Brain pericyte (primary cell): ENCODE measurements around the gene FAM184A.

Experiments used
- DNase-seq: peaks from one replicate; pipeline ENCODE4 v3.0.0-alpha.2; 2012; ENCODE audit warnings: low read depth, low spot score

The FAM184A gene

DNA sequence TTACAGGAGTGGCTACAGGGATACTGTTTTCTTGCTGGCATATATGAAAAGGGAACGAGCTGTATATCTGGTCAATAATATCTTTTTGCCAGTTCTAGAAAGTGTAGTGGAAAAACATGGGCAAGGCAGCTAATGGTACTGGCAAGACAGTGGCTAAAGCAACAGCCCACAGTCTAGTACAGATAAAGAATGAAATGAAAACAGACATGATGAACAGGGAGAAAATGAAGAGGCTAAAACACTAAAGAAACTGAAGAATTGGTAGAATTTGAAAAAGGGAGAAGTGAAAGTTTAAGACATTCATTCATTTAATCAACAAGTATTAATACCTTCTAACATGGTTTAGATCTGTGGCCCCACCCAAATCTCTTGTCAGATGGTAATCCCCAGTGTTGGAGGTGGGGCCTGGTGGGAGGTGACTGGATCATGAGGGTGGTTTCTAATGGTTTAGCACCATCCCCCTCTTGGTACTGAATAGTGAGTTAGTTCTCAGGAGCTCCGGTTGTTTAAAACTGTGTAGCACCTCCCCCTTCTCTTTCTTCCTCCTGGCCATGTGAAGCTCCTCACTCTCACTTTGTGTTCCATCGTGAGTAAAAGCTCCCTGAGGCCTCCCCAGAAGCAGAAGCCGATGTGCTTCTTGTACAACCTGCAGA is 18.1 kb downstream of the FAM184A start:
- DNase-seq, result no peak

DNA sequence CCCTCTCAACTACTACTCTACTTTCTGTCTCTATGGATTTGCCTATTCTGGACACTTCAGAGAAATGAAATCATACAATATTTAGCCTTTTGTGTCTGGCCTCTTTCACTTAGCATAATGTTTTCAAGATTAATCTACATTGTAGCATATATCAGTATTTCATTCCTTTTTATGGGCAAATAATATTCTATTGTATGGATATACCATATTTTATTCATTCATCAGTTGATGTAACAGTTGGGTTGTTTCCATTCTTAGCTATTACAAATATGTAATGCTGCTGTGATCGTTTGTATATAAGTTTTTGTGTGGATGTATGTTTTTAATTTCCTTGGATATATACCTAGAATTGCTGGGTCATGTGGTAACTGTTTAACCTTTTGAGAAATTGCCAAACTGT is 23.4 kb downstream of the FAM184A start:
- no peak for DNase-seq

DNA sequence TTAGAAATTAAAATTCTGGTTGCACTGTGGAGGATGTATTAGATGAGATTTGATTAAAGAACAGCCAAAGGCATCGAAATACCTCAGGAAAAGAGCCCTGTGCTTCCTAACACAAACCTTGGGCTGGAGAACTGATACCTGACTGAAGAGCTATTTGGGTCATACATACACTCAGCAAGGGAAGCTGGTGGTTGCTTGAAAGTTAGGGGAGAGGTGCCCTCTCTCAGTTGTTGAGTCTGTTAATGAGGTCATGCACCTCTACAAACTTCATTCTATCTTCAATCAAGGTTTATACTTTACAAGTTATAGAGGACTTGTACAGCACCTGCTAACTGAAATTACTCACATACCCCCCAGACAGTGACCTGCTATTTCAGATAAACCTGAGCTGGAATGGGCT is 25.5 kb downstream of the FAM184A start:
- DNase-seq, result no peak

DNA sequence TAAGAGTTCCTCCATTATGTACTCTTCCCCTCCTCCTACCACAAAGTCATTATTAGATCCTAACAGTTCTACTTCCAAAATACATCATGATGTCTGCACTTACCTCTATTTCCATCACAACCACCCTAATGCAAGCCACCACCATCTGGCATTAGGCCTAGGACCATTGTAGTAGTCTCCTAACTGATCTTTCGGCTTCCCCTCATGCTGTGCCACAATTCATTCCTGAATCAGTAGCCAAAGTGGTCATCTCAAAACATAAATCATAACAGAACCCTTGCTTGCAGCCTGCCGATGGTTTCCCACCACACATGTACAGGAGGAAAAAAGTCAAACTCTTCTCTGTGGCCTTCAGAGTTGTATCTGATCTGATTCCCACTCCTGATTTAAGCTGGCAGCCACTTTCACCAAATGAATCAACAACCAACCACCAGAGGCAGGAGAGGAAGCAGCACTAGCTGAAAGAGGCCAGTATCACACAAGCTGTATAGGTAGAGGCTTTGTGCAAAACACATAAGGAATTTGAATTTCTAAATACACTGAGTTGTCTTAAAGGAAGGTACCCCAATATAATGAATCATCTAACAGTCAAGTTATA is 26.1 kb downstream of the FAM184A start:
- DNase-seq, result no peak

DNA sequence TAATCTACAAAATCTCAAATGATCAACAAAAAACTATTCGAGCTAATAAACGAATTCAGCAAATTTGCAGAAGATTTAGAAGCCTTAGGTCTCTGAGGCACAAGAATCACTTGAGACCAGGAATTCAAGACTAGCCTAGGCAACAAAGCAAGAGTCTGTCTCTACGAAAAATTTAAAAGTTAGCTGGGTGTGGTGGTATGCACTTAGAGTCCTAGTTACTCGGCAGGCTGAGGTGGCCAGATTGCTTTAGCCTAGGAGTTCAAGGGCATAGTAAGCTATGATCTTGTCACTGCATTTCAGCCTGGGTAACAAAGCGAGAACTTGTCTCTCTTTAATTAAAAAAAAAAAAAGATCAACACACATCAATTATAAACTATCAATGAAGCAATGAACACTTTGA is 34.2 kb downstream of the FAM184A start:
- no peak for DNase-seq

DNA sequence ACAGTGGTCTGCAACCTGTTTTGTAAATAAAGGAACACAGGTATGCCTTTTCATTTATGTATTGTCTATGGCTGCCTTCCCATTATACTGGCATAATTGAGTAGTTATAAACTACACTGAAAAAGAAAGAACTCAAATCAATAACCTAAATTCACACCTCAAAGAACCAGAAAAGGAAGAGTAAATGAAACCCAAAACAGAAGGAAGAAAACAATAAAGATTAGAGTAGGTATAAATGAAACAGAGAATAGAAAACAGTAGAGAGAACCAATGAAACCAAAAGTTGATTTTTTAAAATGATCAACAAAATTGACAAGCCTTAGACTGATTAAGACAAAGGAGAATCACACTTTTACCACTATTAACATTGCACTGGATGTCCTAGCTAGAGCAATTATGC is 34.7 kb downstream of the FAM184A start:
- no peak for DNase-seq

DNA sequence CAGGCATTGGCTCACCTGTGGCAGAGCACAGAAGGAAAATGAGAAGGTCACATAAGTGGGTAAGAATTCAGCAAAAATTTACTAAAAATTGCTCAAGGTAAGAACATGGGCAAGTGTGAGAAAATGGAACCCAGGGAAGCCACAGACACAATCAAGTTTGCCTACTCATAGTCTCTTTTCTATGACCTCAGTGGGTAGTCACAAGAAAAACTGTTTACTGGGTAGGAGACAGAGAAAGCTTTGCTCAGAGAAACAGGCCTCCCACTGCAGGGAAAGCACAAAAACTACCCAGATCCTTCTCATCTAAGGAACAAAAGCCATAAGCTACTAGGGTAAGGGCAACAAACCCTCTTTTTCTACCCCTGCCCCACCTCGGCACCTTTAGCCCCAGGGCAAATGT is 35.2 kb downstream of the FAM184A start:
- no peak for DNase-seq

DNA sequence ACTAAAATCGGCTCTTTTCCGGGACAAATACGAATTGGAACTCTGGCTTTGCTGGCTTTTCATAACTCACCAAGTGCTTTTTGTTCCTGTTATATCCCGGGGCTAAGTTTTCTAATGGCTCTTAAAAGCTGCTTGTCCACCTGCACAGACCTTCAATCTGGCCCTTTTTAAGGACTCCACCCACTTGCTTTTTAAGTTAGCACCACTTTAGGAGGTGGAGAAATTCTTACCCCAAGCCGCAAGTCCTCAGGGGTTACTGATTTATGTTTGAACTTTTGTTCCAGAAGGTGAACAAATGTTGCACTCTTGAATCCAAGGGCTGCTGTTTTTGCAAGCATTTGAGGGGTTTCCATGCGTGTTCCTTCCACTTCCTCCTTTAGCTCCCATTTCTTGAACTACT is 37.8 kb downstream of the FAM184A start:
- no peak for DNase-seq

DNA sequence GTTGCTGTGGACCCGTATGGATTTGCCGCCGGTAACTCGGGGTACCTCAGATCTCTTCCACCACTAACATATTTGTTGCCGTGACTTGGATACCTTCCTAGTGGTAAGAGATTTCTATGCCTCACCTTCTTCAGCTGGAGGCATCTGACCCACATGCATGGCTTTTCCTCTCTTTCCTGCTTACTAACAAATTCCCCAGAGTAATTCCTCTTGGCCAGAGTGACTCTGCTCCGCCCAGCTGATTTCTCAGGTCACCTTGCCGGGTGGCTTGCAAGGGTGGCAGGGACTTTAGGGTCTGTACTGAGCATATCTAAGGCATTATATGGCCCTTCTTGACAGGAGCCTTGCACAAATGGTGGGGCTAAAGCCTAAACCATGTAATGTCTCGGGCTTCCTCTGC is 38.2 kb downstream of the FAM184A start:
- no peak for DNase-seq

DNA sequence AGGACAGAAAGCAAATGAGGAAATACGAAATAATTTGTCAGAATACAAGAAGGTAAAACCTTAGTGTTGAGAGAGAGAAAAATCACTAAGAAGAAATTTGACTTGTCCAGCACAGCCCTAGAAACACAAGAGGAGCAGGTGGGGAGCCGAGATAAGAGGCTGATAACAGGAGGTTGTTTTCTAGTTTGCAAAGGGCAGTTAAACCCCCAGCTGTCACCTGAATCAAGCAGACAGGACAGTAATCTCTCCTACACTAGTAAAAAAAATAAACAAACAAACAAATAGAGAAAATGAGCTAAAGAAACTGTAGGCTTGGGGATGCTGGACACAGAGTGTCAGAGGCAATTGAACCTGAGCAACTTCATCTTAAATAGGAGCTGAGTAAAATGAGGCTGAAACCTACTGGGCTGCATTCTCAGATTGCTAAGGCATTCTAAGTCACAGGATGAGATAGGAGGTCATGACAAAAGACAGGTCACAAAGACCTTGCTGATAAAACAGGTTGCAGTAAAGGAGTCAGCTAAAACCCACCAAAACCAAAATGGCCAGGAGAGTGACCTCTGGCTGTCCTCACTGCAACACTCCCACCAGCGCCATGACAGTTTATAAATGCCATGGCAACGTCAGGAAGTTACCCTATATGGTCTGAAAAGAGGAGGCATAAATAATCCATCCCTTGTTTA is 40.4 kb downstream of the FAM184A start:
- no peak for DNase-seq

DNA sequence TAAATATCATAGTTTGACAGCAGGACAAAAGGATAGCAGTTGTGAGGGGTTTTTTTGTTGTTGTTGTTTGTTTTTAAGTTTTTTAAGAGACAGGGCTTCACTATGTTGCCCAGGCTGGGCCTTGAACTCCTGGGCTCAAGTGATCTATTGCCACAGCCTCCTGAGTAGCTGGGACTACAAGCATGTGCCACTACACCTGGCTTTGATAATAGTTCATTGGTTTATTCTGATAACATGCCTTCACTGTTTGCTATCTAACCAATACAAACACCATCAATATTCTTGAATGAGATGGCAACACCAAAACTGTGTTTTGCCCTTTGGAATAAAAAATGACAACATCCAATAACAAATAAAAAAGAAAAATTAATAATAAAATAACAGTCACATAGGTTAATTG is 41.2 kb downstream of the FAM184A start:
- no peak for DNase-seq

DNA sequence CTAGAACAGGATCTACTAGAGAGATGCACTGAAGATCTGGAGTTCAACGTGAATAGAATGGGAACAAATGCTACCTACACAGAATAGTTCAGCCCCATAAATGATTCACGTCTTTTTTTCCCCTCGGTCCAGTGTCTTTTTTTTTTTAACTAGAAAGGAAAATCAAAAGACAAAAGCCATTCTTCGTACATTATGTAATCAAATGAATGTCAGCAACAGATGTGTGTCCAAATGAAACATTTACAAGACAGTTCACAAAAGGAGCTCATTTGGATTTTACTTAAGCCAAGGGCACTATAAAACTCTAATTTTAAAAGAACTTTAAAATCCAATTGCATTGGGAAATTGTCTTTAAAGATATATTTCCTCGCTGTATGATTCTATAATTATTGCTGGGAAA is 42.4 kb downstream of the FAM184A start:
- DNase-seq, result no peak

DNA sequence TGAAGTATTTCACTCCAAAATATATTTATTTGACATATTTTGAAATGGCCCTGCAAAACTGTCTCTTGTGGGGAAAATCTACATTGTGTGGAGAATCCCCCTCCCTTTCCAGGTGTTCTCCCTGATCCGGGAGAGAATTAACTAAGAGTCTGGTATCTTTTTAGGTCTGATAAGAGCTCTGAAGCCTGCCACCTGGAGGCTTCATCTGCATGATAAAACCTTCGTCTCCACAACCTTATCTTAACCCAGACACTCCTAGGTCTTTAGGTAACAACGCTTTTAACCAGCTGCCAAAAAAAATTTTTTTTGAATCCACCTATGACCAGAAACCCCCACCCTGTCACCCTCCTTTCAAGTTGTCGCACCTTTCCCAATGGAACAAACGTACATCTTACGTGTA is 43.0 kb downstream of the FAM184A start:
- no peak for DNase-seq

DNA sequence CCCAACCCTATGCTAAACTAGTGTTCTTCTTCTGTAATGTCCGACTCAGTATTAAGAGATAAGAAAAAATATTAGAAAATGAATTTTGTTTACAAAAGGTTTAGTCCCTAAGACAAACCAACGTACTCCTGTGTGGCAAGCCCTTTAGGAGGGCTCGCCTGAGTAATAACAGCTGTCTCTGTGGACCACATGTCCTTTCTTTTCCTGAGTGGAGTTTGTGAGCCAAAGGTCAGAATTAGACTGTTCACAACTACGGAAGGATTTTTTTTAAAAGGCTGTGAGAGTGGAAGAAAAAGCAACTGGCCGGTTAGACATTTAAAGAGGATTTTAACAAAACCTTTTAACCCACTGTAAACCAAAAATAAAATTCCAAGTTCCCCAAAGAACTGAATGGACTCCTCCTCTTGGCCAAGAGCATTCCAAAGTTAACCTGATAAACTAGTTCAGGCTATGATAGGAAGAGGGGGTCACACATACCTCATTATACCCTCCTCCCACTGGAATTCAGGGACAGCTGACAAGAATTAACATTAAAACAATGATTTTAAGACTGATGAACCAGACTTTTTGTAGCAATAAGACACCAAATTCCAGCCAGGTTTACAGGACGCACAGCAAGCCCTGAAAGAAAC is 43.5 kb downstream of the FAM184A start:
- no peak for DNase-seq

DNA sequence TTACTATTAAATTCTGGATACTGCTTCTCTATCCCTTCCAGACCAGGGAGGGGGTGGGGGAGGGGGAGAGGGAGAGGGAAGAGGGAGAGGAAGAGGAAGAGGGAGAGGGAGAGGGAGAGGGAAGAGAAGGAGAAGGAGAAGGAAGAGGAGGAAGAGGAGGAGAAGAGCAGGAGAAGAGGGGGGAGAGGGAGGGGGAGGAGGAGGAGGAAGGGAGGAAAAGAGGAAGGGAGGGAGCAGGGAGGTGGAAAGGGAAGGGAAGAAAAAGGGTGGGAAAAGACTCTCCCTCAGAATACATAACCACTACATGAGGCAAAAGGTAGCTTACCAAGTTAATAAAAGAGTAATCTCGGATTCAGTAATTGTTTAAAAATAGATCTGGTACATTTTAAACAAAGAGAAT is 46.0 kb downstream of the FAM184A start:
- no peak for DNase-seq

DNA sequence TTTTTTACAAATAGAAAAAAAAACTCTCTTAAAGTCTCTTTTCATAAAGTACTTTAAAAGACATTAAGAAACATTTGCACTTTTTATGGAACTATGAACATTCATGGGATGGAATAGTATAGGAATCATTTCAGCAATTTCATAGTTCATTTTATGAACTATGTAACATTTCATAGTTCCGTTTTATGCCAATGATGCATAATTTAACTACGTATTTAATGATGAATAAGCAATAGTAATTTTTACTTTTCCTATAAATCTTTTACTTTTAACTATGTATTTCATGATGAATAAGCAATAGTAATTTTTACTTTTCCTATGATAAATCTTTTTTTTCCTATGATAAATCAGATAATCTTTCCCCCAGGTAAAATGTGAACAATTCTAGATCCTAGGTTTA is 47.7 kb downstream of the FAM184A start:
- DNase-seq, result no peak

DNA sequence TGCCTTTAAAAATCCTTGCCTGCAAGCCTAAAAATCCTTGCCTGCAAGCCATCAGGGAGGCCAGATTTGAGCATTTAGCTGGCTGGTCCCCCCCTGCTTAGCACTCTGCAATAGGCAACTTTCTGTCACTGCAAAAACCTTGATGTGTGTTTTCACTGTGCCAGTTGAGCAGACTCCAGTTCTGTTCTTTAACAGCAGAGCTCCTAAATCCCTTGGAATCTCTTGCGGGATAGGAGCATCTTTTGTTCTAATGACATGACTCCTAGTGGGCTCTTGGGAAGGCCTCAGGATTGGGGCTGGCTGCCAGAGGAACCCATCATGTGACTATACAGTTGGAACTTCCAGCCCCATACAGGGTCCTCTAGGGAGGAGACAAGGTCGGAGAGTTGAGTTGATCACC is 50.4 kb downstream of the FAM184A start:
- DNase-seq, result no peak

DNA sequence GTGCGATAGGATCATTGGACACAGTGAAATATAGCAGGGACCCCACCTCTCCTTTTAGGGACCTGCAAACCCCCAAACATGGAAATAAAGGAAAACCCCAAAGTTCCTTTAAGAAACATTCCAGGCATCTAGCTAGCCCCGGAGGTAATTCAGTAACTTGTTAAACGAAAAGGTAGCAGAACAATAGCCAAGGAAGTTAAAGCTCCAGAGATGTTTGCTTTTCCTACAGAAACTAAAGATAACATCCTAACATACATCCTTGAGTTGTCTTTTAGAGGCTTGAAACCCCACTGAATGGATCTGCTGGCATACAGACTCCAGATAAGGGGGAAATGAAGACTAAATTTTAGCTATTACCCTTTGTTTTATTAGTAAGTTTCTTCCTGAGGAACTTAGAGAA is 51.0 kb downstream of the FAM184A start:
- DNase-seq, result no peak

DNA sequence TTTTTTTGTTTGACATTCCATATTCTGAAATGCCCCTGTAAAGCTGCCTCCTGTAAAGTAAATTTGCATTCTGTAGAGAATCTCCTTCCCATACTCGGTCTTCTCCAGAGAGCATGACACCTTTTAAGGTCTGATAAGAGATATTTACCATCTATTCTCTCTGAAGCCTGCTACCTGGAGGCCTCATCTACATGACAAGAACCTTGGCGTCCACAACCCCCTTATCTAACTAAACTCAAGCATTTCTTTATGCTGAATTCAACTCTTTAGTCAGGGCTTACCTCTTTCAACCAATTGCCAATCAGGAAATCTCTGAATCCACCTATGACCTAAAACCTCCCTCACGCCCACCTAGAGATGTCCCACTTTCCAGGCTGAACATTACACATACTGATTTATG is 51.6 kb downstream of the FAM184A start:
- no peak for DNase-seq

DNA sequence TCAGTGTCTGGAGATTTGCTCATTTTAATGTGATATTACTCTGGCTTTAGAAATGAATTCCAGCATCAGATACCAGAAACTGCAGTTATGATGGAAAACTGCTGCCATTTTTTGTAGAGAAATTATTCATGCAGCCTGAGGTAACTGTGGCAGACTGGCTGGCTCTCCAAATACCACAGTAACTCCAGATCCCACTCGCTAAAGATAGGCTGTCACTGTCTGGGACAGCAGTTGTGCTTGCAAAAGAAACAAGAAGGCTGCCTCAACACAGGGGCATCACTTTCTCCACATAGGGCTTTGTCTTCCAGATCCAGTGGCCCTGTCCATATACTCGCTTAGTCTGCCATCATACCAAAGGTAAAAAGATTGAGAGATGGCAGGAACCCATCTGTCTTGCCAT is 52.7 kb downstream of the FAM184A start:
- DNase-seq, result no peak

DNA sequence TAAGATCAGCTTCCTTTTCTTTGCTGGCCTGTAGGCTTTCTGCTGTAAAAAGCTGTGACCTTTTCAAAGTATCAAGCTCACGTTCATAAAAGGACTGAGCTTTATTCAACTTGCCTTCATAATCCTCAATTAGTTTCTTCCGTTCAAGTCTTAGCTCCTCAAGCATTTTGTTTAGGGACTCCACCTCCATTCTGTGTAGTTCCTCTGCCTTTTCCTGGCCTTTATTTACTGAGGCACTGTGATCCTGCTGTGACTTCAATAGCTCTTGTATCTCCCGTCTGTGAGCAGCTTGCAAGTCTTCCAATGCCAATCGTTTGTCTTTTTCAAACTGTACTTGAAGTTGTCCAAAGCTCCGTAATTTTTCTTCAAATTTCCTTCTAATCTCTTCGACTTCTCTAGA is 54.4 kb downstream of the FAM184A start:
- no peak for DNase-seq

DNA sequence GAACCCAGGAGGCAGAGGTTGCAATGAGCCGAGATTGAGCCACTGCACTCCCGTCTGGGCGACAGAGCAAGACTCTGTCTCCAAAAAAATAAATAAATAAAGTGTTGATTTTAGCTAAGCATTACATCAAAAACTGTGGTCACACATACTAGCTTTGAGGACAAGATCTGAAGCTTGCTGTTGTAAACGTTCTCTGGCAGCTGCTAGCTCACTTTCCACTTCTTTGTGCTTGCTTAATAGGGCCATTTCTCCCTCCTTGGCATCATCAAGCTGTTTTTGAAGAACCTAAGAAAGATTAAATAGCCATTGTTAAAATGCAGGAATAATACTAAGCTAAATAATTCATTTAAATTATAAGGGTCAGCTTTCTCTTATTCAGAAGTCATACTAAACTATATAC is 55.7 kb downstream of the FAM184A start:
- no peak for DNase-seq
